ENCODE data around the gene UBL4A.

The UBL4A gene

GRCh38 chrX:154512879-154513553 is 26.6 kb upstream of the UBL4A start:
- H3K36me3 ChIP-seq (replicated peaks in 1 of 2; ENCODE audit: control insufficient read depth in 2 of 2, insufficient read depth in 2 of 2, low read length in 2 of 2), result peaks cover 0 to 13% of the 10 kb centered on the region in 2 donors
- no peaks in the 10 kb centered on the region for H3K79me1 ChIP-seq (ENCODE audit: low read depth, low read length)
- H3K4me2 ChIP-seq (ENCODE audit: insufficient read depth, low read length, poor library complexity, severe bottlenecking), result no peak overlapping the region
- H3K18ac ChIP-seq (ENCODE audit: low read length), result no peak overlapping the region
- no peak overlapping the region for H4K91ac ChIP-seq (ENCODE audit: low read depth, low read length, poor library complexity)
- no peak overlapping the region for H3K9ac ChIP-seq (ENCODE audit: low read depth, low read length, poor library complexity)
- WGBS, 2 donors (ENCODE audit: extremely low coverage in 2 of 2, insufficient read length in 2 of 2, insufficient replicate concordance in 1 of 2), result no CpG with 5 or more reads among the region's 16 CpGs
- no peak for DNase-seq (ENCODE audit: low spot score)
- no peak overlapping the region for H3K27ac ChIP-seq (replicated peaks; ENCODE audit: low read length)
- no peaks in the 10 kb centered on the region for H3K27me3 ChIP-seq (ENCODE audit: control insufficient read depth in 3 of 3, insufficient read depth in 3 of 3, low read depth in 1 of 3, low read length in 3 of 3)
- no peak overlapping the region for H3K14ac ChIP-seq (ENCODE audit: low read length)
- H2BK15ac ChIP-seq (ENCODE audit: low read length), result no peak overlapping the region
- H2BK12ac ChIP-seq (ENCODE audit: low read length), result no peak overlapping the region
- H2AK5ac ChIP-seq (ENCODE audit: low read depth, low read length), result no peak overlapping the region
- no peak overlapping the region for H3K23ac ChIP-seq (ENCODE audit: low read depth, low read length, poor library complexity)
- no peak overlapping the region for H2BK120ac ChIP-seq (ENCODE audit: low read depth, low read length)
- no peak overlapping the region for H2AFZ ChIP-seq (ENCODE audit: low read length)
- H3K4me3 ChIP-seq (ENCODE audit: low read length in 2 of 2), result no peak overlapping the region
- H3K4me1 ChIP-seq (ENCODE audit: control insufficient read depth in 2 of 2, insufficient read depth in 1 of 2, low read depth in 1 of 2, low read length in 2 of 2), result peaks cover 5 to 9% of the 10 kb centered on the region in 2 donors
- no peak overlapping the region for H2BK5ac ChIP-seq (ENCODE audit: low read length)
- no peaks in the 10 kb centered on the region for H3K9me3 ChIP-seq (replicated peaks in 1 of 2; ENCODE audit: control insufficient read depth in 2 of 2, insufficient read depth in 1 of 2, low read depth in 1 of 2, low read length in 2 of 2)
- H3K4ac ChIP-seq (ENCODE audit: low read length), result no peak overlapping the region
- no peak overlapping the region for H4K8ac ChIP-seq (ENCODE audit: low read depth, low read length)

GRCh38 chrX:154511761-154512160 is 25.3 kb upstream of the UBL4A start:
- no CpG with 5 or more reads among the region's 12 CpGs for WGBS, 2 donors (ENCODE audit: extremely low coverage in 2 of 2, insufficient read length in 2 of 2, insufficient replicate concordance in 1 of 2)

GRCh38 chrX:154509455-154509854 is 23.0 kb upstream of the UBL4A start:
- Histone ChIP-seq H3K9me3 (replicated peaks in 1 of 2; ENCODE audit: control insufficient read depth in 2 of 2, insufficient read depth in 1 of 2, low read depth in 1 of 2, low read length in 2 of 2) (no peaks in the 10 kb centered on the region), H2AK5ac (ENCODE audit: low read depth, low read length) (no peak overlapping the region), H3K4me3 (ENCODE audit: low read length in 2 of 2) (no peak overlapping the region), H2BK120ac (ENCODE audit: low read depth, low read length) (no peak overlapping the region), H2BK12ac (ENCODE audit: low read length) (no peak overlapping the region), H4K91ac (ENCODE audit: low read depth, low read length, poor library complexity) (no peak overlapping the region), H3K4me2 (ENCODE audit: insufficient read depth, low read length, poor library complexity, severe bottlenecking) (no peak overlapping the region), H3K9ac (ENCODE audit: low read depth, low read length, poor library complexity) (no peak overlapping the region), H4K8ac (ENCODE audit: low read depth, low read length) (no peak overlapping the region), H3K23ac (ENCODE audit: low read depth, low read length, poor library complexity) (no peak overlapping the region), H3K4ac (ENCODE audit: low read length) (no peak overlapping the region), H3K18ac (ENCODE audit: low read length) (no peak overlapping the region), H2BK5ac (ENCODE audit: low read length) (no peak overlapping the region), H3K14ac (ENCODE audit: low read length) (no peak overlapping the region), H3K4me1 (ENCODE audit: control insufficient read depth in 2 of 2, insufficient read depth in 1 of 2, low read depth in 1 of 2, low read length in 2 of 2) (peaks cover 0 to 3% of the 10 kb centered on the region in 2 donors), H3K27me3 (ENCODE audit: control insufficient read depth in 3 of 3, insufficient read depth in 3 of 3, low read depth in 1 of 3, low read length in 3 of 3) (no peaks in the 10 kb centered on the region), H3K79me1 (ENCODE audit: low read depth, low read length) (no peaks in the 10 kb centered on the region), H2BK15ac (ENCODE audit: low read length) (no peak overlapping the region), H3K36me3 (replicated peaks in 1 of 2; ENCODE audit: control insufficient read depth in 2 of 2, insufficient read depth in 2 of 2, low read length in 2 of 2) (peaks cover 0 to 20% of the 10 kb centered on the region in 2 donors), H3K27ac (replicated peaks; ENCODE audit: low read length) (no peak overlapping the region), H2AFZ (ENCODE audit: low read length) (no peak overlapping the region)
- DNase-seq (ENCODE audit: low spot score), result no peak
- no CpG with 5 or more reads among the region's 5 CpGs for WGBS, 2 donors (ENCODE audit: extremely low coverage in 2 of 2, insufficient read length in 2 of 2, insufficient replicate concordance in 1 of 2)

More at GRCh38 chrX:154511761-154512160, 25.3 kb upstream of the UBL4A start:
- Histone ChIP-seq H3K36me3 (replicated peaks in 1 of 2; ENCODE audit: control insufficient read depth in 2 of 2, insufficient read depth in 2 of 2, low read length in 2 of 2) (peaks cover 0 to 15% of the 10 kb centered on the region in 2 donors), H3K4ac (ENCODE audit: low read length) (no peak overlapping the region), H3K18ac (ENCODE audit: low read length) (no peak overlapping the region), H3K27ac (replicated peaks; ENCODE audit: low read length) (no peak overlapping the region), H2BK15ac (ENCODE audit: low read length) (no peak overlapping the region), H3K14ac (ENCODE audit: low read length) (no peak overlapping the region), H2BK120ac (ENCODE audit: low read depth, low read length) (no peak overlapping the region), H3K27me3 (ENCODE audit: control insufficient read depth in 3 of 3, insufficient read depth in 3 of 3, low read depth in 1 of 3, low read length in 3 of 3) (no peaks in the 10 kb centered on the region), H2BK12ac (ENCODE audit: low read length) (no peak overlapping the region), H2BK5ac (ENCODE audit: low read length) (no peak overlapping the region), H3K23ac (ENCODE audit: low read depth, low read length, poor library complexity) (no peak overlapping the region), H2AFZ (ENCODE audit: low read length) (no peak overlapping the region), H3K9ac (ENCODE audit: low read depth, low read length, poor library complexity) (no peak overlapping the region), H3K79me1 (ENCODE audit: low read depth, low read length) (no peaks in the 10 kb centered on the region), H3K4me3 (ENCODE audit: low read length in 2 of 2) (no peak overlapping the region), H3K9me3 (replicated peaks in 1 of 2; ENCODE audit: control insufficient read depth in 2 of 2, insufficient read depth in 1 of 2, low read depth in 1 of 2, low read length in 2 of 2) (no peaks in the 10 kb centered on the region), H2AK5ac (ENCODE audit: low read depth, low read length) (no peak overlapping the region), H3K4me1 (ENCODE audit: control insufficient read depth in 2 of 2, insufficient read depth in 1 of 2, low read depth in 1 of 2, low read length in 2 of 2) (no peaks in the 10 kb centered on the region), H3K4me2 (ENCODE audit: insufficient read depth, low read length, poor library complexity, severe bottlenecking) (no peak overlapping the region), H4K8ac (ENCODE audit: low read depth, low read length) (no peak overlapping the region), H4K91ac (ENCODE audit: low read depth, low read length, poor library complexity) (no peak overlapping the region)
- DNase-seq (ENCODE audit: low spot score), result no peak

- no peak overlapping the region for H2BK12ac ChIP-seq (ENCODE audit: low read length)
- H3K4ac ChIP-seq (ENCODE audit: low read length), result no peak overlapping the region
- H3K9me3 ChIP-seq (replicated peaks in 1 of 2; ENCODE audit: control insufficient read depth in 2 of 2, insufficient read depth in 1 of 2, low read depth in 1 of 2, low read length in 2 of 2), result no peaks in the 10 kb centered on the region
- H3K9ac ChIP-seq (ENCODE audit: low read depth, low read length, poor library complexity), result no peak overlapping the region
- H4K91ac ChIP-seq (ENCODE audit: low read depth, low read length, poor library complexity), result no peak overlapping the region
- H3K79me1 ChIP-seq (ENCODE audit: low read depth, low read length), result no peaks in the 10 kb centered on the region
- H3K14ac ChIP-seq (ENCODE audit: low read length), result no peak overlapping the region
- no peak overlapping the region for H2BK5ac ChIP-seq (ENCODE audit: low read length)
- no peak overlapping the region for H2BK15ac ChIP-seq (ENCODE audit: low read length)
- no peak overlapping the region for H3K4me3 ChIP-seq (ENCODE audit: low read length in 2 of 2)
- H3K4me1 ChIP-seq (ENCODE audit: control insufficient read depth in 2 of 2, insufficient read depth in 1 of 2, low read depth in 1 of 2, low read length in 2 of 2), result peaks cover 0 to 3% of the 10 kb centered on the region in 2 donors
- H3K4me2 ChIP-seq (ENCODE audit: insufficient read depth, low read length, poor library complexity, severe bottlenecking), result no peak overlapping the region
- no peak for DNase-seq (ENCODE audit: low spot score)
- H3K23ac ChIP-seq (ENCODE audit: low read depth, low read length, poor library complexity), result no peak overlapping the region
- no peak overlapping the region for H3K27ac ChIP-seq (replicated peaks; ENCODE audit: low read length)
- H3K18ac ChIP-seq (ENCODE audit: low read length), result no peak overlapping the region
- H4K8ac ChIP-seq (ENCODE audit: low read depth, low read length), result no peak overlapping the region
- no peak overlapping the region for H2AFZ ChIP-seq (ENCODE audit: low read length)
- H2BK120ac ChIP-seq (ENCODE audit: low read depth, low read length), result no peak overlapping the region
- no peak overlapping the region for H2AK5ac ChIP-seq (ENCODE audit: low read depth, low read length)
- H3K27me3 ChIP-seq (ENCODE audit: control insufficient read depth in 3 of 3, insufficient read depth in 3 of 3, low read depth in 1 of 3, low read length in 3 of 3), result no peaks in the 10 kb centered on the region
- peaks cover 0 to 20% of the 10 kb centered on the region in 2 donors for H3K36me3 ChIP-seq (replicated peaks in 1 of 2; ENCODE audit: control insufficient read depth in 2 of 2, insufficient read depth in 2 of 2, low read length in 2 of 2)
- WGBS, 2 donors (ENCODE audit: extremely low coverage in 2 of 2, insufficient read length in 2 of 2, insufficient replicate concordance in 1 of 2), result no CpG with 5 or more reads among the region's 13 CpGs
Measured at GRCh38 chrX:154508384-154508745, 21.9 kb upstream of the UBL4A start.
